K562 (cell line): ENCODE results near the gene PCP4L1. TPM values are rescaled to one million over a fixed set of nuclear protein-coding genes. Genes with fewer than 3 reads are reported as not detected.
A peak's percentile ranks its signal among the peaks of the same experiment; 100 is the strongest.

ENCODE experiments used
- ARHGAP35 ChIP-seq: fragments of 450-650 bp; IDR thresholded peaks from 2 replicates; pipeline ENCODE4 v1.6.1; 2018; ENCODE audit not compliant: partially characterized antibody
- ARID1B ChIP-seq: fragments of 450-650 bp; IDR thresholded peaks from 2 replicates; pipeline ENCODE4 v1.6.1; 2016; ENCODE audit warnings: antibody characterized with exemption, mild to moderate bottlenecking, inconsistent platforms
- DACH1 ChIP-seq: fragments of 450-650 bp; IDR thresholded peaks from 2 replicates; pipeline ENCODE4 v1.6.1; 2018; ENCODE audit not compliant: partially characterized antibody
- FOXA1 ChIP-seq: fragments of 450-650 bp; IDR thresholded peaks from 2 replicates; pipeline ENCODE4 v1.6.1; 2016; ENCODE audit warnings: mild to moderate bottlenecking, borderline replicate concordance
- GABPA ChIP-seq: fragments of 200-800 bp; sonication (Bioruptor generic); conservative IDR thresholded peaks from 2 replicates; pipeline ENCODE4 v1.6.1; 2016; ENCODE audit warnings: low read depth, missing genetic modification characterization, missing compliant biosample characterization
- L3MBTL2 ChIP-seq: fragments of 450-650 bp; IDR thresholded peaks from 2 replicates; pipeline ENCODE4 v1.6.1; 2016; ENCODE audit warnings: mild to moderate bottlenecking, moderate library complexity
- MAFG ChIP-seq: fragments of 450-650 bp; conservative IDR thresholded peaks from 2 replicates; pipeline ENCODE4 v1.6.1; 2016; ENCODE audit warnings: missing genetic modification characterization, missing compliant biosample characterization
- SETDB1 ChIP-seq: IDR thresholded peaks from one replicate; pipeline ENCODE4 v1.6.1; 2012; ENCODE audit warnings: low read length, control low read depth, inconsistent platforms
- TAF7 ChIP-seq: fragments of 450-650 bp; IDR thresholded peaks from 2 replicates; pipeline ENCODE4 v1.6.1; 2016; ENCODE audit warnings: missing genetic modification characterization, missing compliant biosample characterization
- ZNF311 ChIP-seq: fragments of 250-450 bp; sonication (Bioruptor Pico); IDR thresholded peaks from 2 replicates; pipeline ENCODE4 v1.4.0; 2020; ENCODE audit warnings: mild to moderate bottlenecking, moderate library complexity
- polyA plus RNA-seq, 8 experiments: library from polyadenylated mRNA; depleted of rRNA in 4 of 8; stranded (reverse) in 5 of 8; unstranded in 3 of 8; fragments of >200 nt; fragmentation: Nextera tagmentation in 2 of 8; fragmentation: Illumina TruSeq in 1 of 8; extraction: Ambion mirVana in 2 of 8; extraction: Trizol in 1 of 8; gene quantifications; 2 replicates each; pipeline versions ENCODE4 v1.2.1 to v1.2.3, GENCODE V29; 2011 to 2014; ENCODE audit warnings: inconsistent platforms in 1 of 8, missing spikeins in 1 of 8
- total RNA-seq, 7 experiments: library from RNA; depleted of rRNA in 6 of 7; stranded (reverse); fragments of >200 nt in 6 of 7; fragmentation: Illumina TruSeq in 2 of 7; extraction: Trizol in 2 of 7; gene quantifications; 2 replicates each; pipeline versions ENCODE4 v1.2.1 to v1.2.3, GENCODE V29; 2011 to 2021; ENCODE audit warnings: low replicate concordance in 1 of 7
- TF ChIP-seq, protein P1 (sequence below): fragments of 200-800 bp; sonication (Bioruptor generic); IDR thresholded peaks from 2 replicates; pipeline ENCODE4 v1.6.1; 2017; ENCODE audit warnings: missing genetic modification characterization, missing compliant biosample characterization
- TF ChIP-seq, protein P2 (sequence below): fragments of 250-450 bp; sonication (Bioruptor Pico); IDR thresholded peaks from 2 replicates; pipeline ENCODE4 v1.8.0; 2022; ENCODE audit warnings: inconsistent platforms
- TF ChIP-seq, protein P3 (sequence below), 3 experiments: fragments of 200-800 bp in 1 of 3; sonication (Bioruptor generic) in 1 of 3; sonication (generic) in 1 of 3; formaldehyde crosslinking in 1 of 3; IDR thresholded peaks; 2 replicates each; pipeline versions ENCODE4 v1.6.1 to v1.8.0; 2016 to 2022; ENCODE audit warnings: mild to moderate bottlenecking in 2 of 3, missing compliant biosample characterization in 2 of 3, missing genetic modification characterization in 2 of 3, missing genetic modification reagents in 1 of 3
- TF ChIP-seq, protein P4 (sequence below): sonication (generic); formaldehyde crosslinking; IDR thresholded peaks from 2 replicates; pipeline ENCODE4 v1.8.0; 2023; ENCODE audit warnings: missing genetic modification reagents, mild to moderate bottlenecking, borderline replicate concordance
- TF ChIP-seq, protein P5 (sequence below): fragments of 250-450 bp; sonication (Bioruptor Pico); IDR thresholded peaks from 2 replicates; pipeline ENCODE4 v1.5.1; 2021; ENCODE audit warnings: mild to moderate bottlenecking

PCP4L1 gene
- total and polyA plus RNA-seq, 9 of the 15 experiments (the other 6 are each of a cell fraction or from before 2014, with no cell fraction given): not detected

DNA sequence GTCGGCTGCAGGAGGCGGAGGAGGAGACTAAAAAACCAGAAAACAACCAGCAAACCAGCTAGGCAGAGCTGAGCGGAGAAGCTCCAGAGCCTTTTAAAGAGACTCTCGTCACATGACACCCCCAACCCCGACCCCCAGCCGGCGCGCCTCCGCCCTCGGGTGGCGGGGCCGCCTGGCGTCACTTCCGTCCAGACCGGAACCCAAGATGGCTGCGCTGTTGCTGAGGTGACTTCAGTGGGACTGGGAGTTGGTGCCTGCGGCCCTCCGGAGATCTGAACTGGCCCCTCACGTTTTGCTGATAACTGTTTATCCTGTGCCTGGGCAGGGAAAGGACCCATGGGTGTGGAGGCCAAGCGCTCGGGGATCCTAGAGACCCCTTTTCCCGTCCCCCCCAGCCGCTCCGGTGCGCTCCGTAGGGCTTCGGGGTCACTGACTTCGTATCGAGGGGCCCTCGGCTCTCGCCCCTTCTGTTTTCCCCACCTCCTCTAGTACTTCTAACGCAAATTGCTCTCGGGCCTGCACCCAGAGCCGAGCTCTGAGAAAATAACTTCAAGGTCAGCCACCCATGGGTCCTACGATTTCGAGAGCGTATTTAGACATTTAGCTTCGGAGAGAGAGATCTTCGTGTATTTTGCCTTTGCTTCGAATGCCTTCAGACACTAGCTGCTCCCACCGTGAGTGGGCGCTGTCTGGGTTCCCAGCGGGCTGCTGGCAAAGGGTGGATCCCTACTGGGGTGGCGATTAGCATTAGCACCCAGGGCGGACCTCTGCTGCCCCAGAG is 55.8 kb downstream of the PCP4L1 start, which contains the start of gene SDHC (continued):
- TF ChIP-seq, protein P1, sequence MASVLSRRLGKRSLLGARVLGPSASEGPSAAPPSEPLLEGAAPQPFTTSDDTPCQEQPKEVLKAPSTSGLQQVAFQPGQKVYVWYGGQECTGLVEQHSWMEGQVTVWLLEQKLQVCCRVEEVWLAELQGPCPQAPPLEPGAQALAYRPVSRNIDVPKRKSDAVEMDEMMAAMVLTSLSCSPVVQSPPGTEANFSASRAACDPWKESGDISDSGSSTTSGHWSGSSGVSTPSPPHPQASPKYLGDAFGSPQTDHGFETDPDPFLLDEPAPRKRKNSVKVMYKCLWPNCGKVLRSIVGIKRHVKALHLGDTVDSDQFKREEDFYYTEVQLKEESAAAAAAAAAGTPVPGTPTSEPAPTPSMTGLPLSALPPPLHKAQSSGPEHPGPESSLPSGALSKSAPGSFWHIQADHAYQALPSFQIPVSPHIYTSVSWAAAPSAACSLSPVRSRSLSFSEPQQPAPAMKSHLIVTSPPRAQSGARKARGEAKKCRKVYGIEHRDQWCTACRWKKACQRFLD (CRISPR knock-in tag): no peak; the same call in 1 of the 2 replicates
- TF ChIP-seq ZNF311 (no peak), MAFG (no peak), ARID1B (peak; percentile 35; the same call in 1 of the 2 replicates), TAF7 (tag) (peak; percentile 74), GABPA (tag) (peak; percentile 96), DACH1 (no peak), ARHGAP35 (no peak), L3MBTL2 (peak; percentile 43; the same call in 1 of the 2 replicates), SETDB1 (no peak), FOXA1 (no peak)
- TF ChIP-seq, protein P2, sequence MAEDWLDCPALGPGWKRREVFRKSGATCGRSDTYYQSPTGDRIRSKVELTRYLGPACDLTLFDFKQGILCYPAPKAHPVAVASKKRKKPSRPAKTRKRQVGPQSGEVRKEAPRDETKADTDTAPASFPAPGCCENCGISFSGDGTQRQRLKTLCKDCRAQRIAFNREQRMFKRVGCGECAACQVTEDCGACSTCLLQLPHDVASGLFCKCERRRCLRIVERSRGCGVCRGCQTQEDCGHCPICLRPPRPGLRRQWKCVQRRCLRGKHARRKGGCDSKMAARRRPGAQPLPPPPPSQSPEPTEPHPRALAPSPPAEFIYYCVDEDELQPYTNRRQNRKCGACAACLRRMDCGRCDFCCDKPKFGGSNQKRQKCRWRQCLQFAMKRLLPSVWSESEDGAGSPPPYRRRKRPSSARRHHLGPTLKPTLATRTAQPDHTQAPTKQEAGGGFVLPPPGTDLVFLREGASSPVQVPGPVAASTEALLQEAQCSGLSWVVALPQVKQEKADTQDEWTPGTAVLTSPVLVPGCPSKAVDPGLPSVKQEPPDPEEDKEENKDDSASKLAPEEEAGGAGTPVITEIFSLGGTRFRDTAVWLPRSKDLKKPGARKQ (CRISPR knock-in tag): no peak
- TF ChIP-seq, protein P3, sequence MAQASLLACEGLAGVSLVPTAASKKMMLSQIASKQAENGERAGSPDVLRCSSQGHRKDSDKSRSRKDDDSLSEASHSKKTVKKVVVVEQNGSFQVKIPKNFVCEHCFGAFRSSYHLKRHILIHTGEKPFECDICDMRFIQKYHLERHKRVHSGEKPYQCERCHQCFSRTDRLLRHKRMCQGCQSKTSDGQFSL (CRISPR knock-in tag; IDR thresholded peaks at IDR 0.05): peak; percentile 79
- TF ChIP-seq, protein P3 (tag; IDR thresholded peaks at IDR 0.05): peak in 1 of 2 experiments; percentile 80; a peak in 2 of 4 replicates
- TF ChIP-seq, protein P4, sequence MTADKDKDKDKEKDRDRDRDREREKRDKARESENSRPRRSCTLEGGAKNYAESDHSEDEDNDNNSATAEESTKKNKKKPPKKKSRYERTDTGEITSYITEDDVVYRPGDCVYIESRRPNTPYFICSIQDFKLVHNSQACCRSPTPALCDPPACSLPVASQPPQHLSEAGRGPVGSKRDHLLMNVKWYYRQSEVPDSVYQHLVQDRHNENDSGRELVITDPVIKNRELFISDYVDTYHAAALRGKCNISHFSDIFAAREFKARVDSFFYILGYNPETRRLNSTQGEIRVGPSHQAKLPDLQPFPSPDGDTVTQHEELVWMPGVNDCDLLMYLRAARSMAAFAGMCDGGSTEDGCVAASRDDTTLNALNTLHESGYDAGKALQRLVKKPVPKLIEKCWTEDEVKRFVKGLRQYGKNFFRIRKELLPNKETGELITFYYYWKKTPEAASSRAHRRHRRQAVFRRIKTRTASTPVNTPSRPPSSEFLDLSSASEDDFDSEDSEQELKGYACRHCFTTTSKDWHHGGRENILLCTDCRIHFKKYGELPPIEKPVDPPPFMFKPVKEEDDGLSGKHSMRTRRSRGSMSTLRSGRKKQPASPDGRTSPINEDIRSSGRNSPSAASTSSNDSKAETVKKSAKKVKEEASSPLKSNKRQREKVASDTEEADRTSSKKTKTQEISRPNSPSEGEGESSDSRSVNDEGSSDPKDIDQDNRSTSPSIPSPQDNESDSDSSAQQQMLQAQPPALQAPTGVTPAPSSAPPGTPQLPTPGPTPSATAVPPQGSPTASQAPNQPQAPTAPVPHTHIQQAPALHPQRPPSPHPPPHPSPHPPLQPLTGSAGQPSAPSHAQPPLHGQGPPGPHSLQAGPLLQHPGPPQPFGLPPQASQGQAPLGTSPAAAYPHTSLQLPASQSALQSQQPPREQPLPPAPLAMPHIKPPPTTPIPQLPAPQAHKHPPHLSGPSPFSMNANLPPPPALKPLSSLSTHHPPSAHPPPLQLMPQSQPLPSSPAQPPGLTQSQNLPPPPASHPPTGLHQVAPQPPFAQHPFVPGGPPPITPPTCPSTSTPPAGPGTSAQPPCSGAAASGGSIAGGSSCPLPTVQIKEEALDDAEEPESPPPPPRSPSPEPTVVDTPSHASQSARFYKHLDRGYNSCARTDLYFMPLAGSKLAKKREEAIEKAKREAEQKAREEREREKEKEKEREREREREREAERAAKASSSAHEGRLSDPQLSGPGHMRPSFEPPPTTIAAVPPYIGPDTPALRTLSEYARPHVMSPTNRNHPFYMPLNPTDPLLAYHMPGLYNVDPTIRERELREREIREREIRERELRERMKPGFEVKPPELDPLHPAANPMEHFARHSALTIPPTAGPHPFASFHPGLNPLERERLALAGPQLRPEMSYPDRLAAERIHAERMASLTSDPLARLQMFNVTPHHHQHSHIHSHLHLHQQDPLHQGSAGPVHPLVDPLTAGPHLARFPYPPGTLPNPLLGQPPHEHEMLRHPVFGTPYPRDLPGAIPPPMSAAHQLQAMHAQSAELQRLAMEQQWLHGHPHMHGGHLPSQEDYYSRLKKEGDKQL (CRISPR knock-in tag): no peak
- TF ChIP-seq, protein P5, sequence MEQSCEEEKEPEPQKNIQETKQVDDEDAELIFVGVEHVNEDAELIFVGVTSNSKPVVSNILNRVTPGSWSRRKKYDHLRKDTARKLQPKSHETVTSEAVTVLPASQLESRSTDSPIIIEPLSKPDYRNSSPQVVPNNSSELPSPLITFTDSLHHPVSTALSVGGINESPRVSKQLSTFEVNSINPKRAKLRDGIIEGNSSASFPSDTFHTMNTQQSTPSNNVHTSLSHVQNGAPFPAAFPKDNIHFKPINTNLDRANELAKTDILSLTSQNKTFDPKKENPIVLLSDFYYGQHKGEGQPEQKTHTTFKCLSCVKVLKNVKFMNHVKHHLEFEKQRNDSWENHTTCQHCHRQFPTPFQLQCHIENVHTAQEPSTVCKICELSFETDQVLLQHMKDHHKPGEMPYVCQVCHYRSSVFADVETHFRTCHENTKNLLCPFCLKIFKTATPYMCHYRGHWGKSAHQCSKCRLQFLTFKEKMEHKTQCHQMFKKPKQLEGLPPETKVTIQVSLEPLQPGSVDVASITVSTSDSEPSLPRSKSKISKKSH (CRISPR knock-in tag): no peak
